ENCODE measurements around the gene ZNF653. TPM values are rescaled to one million over a fixed set of nuclear protein-coding genes. Genes with fewer than 3 reads are reported as not detected.

Gene ZNF653
- total RNA-seq, 2 experiments from 2014 or later = 7.4 to 7.5 TPM

DNA sequence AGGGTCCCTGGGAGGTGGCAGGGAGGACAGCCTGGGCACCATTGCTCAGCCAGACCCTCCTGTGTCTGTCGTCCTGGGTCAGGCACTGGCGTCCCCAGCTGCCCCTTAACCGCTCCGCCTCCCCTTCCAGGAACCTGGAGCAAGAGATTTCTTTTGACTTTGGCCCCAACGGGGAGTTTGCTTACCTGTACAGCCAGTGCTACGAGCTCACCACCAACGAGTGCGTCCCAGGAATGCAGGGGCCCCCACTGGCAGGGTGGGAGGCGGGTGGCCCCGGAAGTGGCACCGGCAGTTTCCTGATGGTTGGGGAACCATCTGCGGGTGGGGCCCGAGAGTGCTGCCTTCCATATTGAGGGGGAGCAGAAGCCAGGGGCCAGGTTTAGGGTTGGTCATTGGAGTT lies 57.2 kb downstream of the ZNF653 start:
- ChIA-PET POLR2A (no interaction called here), CTCF (no interaction called here)
- intact Hi-C loops (cut with DNase I, micrococcal nuclease) = no loop called here
- ATAC-seq (ENCODE audit: poor library complexity) (no peak), DNase-seq (no peak)
- H3K9me3 Mint-ChIP-seq = no peaks in the 10 kb centered on the region
- no peak overlapping the region for H3K27ac Mint-ChIP-seq
- H3K4me1 Mint-ChIP-seq (ENCODE audit: low read depth) = no peaks in the 10 kb centered on the region
- peaks cover 58% of the 10 kb centered on the region for H3K36me3 ChIP-seq (ENCODE audit: insufficient read depth, low read length)
- H3K27me3 Mint-ChIP-seq = no peaks in the 10 kb centered on the region
- no peaks in the 10 kb centered on the region for H3K4me1 ChIP-seq (ENCODE audit: insufficient read depth, low read length)
- H3K27me3 ChIP-seq (ENCODE audit: control insufficient read depth in 1 of 2, insufficient read depth in 2 of 2, low read length in 2 of 2) = no peaks in the 10 kb centered on the region
- no peak overlapping the region for H3K27ac ChIP-seq (ENCODE audit: low read depth in 1 of 2, low read length in 2 of 2)
- TF ChIP-seq, protein P1, sequence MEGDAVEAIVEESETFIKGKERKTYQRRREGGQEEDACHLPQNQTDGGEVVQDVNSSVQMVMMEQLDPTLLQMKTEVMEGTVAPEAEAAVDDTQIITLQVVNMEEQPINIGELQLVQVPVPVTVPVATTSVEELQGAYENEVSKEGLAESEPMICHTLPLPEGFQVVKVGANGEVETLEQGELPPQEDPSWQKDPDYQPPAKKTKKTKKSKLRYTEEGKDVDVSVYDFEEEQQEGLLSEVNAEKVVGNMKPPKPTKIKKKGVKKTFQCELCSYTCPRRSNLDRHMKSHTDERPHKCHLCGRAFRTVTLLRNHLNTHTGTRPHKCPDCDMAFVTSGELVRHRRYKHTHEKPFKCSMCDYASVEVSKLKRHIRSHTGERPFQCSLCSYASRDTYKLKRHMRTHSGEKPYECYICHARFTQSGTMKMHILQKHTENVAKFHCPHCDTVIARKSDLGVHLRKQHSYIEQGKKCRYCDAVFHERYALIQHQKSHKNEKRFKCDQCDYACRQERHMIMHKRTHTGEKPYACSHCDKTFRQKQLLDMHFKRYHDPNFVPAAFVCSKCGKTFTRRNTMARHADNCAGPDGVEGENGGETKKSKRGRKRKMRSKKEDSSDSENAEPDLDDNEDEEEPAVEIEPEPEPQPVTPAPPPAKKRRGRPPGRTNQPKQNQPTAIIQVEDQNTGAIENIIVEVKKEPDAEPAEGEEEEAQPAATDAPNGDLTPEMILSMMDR (IDR thresholded peaks at IDR 0.05) = no peak
- no peak overlapping the region for H3K4me3 Mint-ChIP-seq
- no peaks in the 10 kb centered on the region for H3K9me3 ChIP-seq (ENCODE audit: control insufficient read depth in 1 of 2, insufficient read depth in 1 of 2, low read length in 2 of 2)
- H3K4me3 ChIP-seq (ENCODE audit: low read length) = no peak overlapping the region
- peaks cover 41% of the 10 kb centered on the region for H3K36me3 Mint-ChIP-seq (ENCODE audit: low read depth)

DNA sequence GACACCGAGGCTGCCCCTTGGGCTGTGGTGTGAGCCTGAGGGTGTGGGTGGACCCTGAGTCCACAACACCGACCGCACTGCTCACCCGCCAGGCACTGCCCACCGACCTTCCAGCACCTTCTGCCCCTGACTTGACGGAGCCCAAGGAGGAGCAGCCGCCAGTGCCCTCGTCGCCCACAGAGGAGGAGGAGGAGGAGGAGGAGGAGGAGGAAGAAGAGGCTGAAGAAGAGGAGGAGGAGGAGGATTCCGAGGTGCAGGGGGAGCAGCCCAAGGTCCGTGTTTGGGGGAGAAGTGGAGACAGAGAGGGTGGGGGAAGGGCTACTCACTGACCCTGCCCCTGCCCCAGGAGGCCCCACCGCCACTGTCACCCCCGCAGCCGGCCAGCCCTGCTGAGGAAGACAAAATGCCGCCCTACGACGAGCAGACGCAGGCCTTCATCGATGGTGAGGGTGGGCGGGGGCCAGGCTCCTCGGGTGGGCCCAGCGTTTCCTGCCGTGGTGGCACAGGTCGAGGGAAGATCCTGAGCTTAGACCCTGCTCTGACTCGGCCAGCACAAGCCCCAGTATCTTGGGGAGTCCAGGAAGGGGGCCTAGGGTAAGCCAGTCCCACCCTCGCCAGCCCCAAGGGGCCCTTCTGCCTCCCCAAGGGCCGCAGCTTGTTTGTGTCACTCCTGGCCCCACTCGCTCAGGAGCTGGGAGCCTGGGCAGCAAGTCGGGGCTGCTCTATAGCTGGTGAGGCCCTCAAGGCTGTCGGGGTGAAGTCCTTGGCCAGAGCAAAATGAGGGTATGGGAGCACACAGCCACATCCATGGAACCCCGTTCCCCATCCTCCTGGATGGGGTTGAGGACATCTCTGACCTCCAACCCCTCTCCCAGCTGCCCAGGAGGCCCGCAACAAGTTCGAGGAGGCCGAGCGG lies 58.0 kb downstream of the ZNF653 start:
- no peak overlapping the region for H3K4me3 Mint-ChIP-seq
- ATAC-seq (ENCODE audit: poor library complexity) (no peak), DNase-seq (no peak)
- Histone ChIP-seq H3K9me3 (ENCODE audit: control insufficient read depth in 1 of 2, insufficient read depth in 1 of 2, low read length in 2 of 2) (no peaks in the 10 kb centered on the region), H3K4me3 (ENCODE audit: low read length) (no peak overlapping the region), H3K27me3 (ENCODE audit: control insufficient read depth in 1 of 2, insufficient read depth in 2 of 2, low read length in 2 of 2) (no peaks in the 10 kb centered on the region), H3K4me1 (ENCODE audit: insufficient read depth, low read length) (no peaks in the 10 kb centered on the region), H3K36me3 (ENCODE audit: insufficient read depth, low read length) (peaks cover 62% of the 10 kb centered on the region), H3K27ac (ENCODE audit: low read depth in 1 of 2, low read length in 2 of 2) (no peak overlapping the region)
- no peaks in the 10 kb centered on the region for H3K4me1 Mint-ChIP-seq (ENCODE audit: low read depth)
- H3K27me3 Mint-ChIP-seq = no peaks in the 10 kb centered on the region
- intact Hi-C loops (cut with DNase I, micrococcal nuclease) = no loop called here
- TF ChIP-seq, protein P1 (IDR thresholded peaks at IDR 0.05) = no peak
- no peaks in the 10 kb centered on the region for H3K9me3 Mint-ChIP-seq
- peaks cover 48% of the 10 kb centered on the region for H3K36me3 Mint-ChIP-seq (ENCODE audit: low read depth)
- ChIA-PET POLR2A (no interaction called here), CTCF (no interaction called here)
- H3K27ac Mint-ChIP-seq = no peak overlapping the region

DNA sequence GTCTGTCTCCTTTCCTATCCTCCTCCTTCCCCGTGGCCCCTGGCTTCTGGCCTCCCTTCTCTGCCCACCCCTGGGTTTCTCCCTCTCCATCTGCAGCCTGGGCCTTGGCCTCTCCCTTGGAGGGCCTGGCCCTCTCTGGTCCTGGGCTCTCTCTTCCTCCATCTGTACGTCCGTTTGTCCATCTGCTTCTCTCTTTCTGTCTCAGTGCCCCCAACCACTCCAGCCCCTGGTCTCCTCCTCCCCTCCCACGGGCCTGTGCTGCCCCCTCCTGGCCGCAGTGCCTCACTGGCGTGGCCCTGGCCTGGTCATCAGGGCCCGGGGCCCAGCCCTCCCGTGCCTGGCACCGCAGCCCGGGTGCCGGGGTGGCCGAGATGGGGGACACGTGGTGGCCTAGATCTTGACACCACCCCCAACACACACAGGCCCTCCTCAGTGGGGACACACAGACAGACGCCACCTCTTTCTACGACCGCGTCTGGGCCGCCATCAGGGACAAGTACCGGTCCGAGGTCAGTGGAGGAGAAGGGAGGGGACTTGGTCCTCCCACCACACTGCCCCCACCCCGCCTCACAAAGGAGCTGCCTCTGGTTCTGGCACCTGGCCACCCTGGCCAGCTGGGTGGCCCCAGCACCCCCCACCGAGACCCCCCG lies 58.9 kb downstream of the ZNF653 start:
- intact Hi-C loops (cut with DNase I, micrococcal nuclease) = loop anchor here in 1 of 2 experiments (1.0 kb wide), 1 partner anchor 152 kb away; no protein-coding TSS in a partner anchor
- H3K4me3 ChIP-seq (ENCODE audit: low read length) = no peak overlapping the region

More for the DNA sequence above, 58.9 kb downstream of the ZNF653 start:
- H3K27me3 ChIP-seq (ENCODE audit: control insufficient read depth in 1 of 2, insufficient read depth in 2 of 2, low read length in 2 of 2) = no peaks in the 10 kb centered on the region
- no peaks in the 10 kb centered on the region for H3K9me3 Mint-ChIP-seq
- no peaks in the 10 kb centered on the region for H3K4me1 Mint-ChIP-seq (ENCODE audit: low read depth)
- H3K27ac Mint-ChIP-seq = no peak overlapping the region
- ChIA-PET POLR2A (interaction anchor here (1.3 kb wide), 1 partner anchor 66 kb away, joined by 4 read pairs; no protein-coding TSS in a partner anchor), CTCF (interaction anchor here (0.7 kb wide), 1 partner anchor 153 kb away, joined by 3 read pairs; no protein-coding TSS in a partner anchor)
- ATAC-seq (ENCODE audit: poor library complexity) (peak; percentile 54), DNase-seq (peak in 13 of 14 experiments; percentile 25 to 66 (median 36))
- TF ChIP-seq, protein P1 (IDR thresholded peaks at IDR 0.05) = peak; percentile 45
- no peaks in the 10 kb centered on the region for H3K9me3 ChIP-seq (ENCODE audit: control insufficient read depth in 1 of 2, insufficient read depth in 1 of 2, low read length in 2 of 2)
- H3K36me3 Mint-ChIP-seq (ENCODE audit: low read depth) = peaks cover 54% of the 10 kb centered on the region
- no peak overlapping the region for H3K4me3 Mint-ChIP-seq
- no peaks in the 10 kb centered on the region for H3K4me1 ChIP-seq (ENCODE audit: insufficient read depth, low read length)
- no peaks in the 10 kb centered on the region for H3K27me3 Mint-ChIP-seq
- peaks cover 70% of the 10 kb centered on the region for H3K36me3 ChIP-seq (ENCODE audit: insufficient read depth, low read length)
- no peak overlapping the region for H3K27ac ChIP-seq (ENCODE audit: low read depth in 1 of 2, low read length in 2 of 2)

Measured in CD4-positive, alpha-beta T cell (primary cell).